Motor neuron (in vitro differentiated cells): ENCODE results near the gene LCE3A. TPM values are rescaled to one million over a fixed set of nuclear protein-coding genes. Genes with fewer than 3 reads are reported as not detected.
"Not testable (repeated sequence)": the region's sequence is repeated elsewhere in the genome, so short reads cannot be mapped to it uniquely, and the experiment has no call there.

Source experiments
- ATAC-seq, 8 experiments: fragments of 200-7000 bp; cut with Tn5 transposase; replicated peaks in 6 of 8; 2 replicates each; pipeline ENCODE4 v1.8.0; 2021; ENCODE audit warnings: mild to moderate bottlenecking in 8 of 8, moderate library complexity in 8 of 8
- H3K27ac ChIP-seq, 2 donors: fragments of 250-450 bp; sonication (Bioruptor Pico); 2 replicates each; pipeline ENCODE4 v1.9.0; 2021; ENCODE audit warnings: antibody characterized with exemption in 2 of 2, mild to moderate bottlenecking in 2 of 2, moderate library complexity in 1 of 2
- H3K4me1 ChIP-seq, 2 donors: fragments of 250-450 bp; sonication (Bioruptor Pico); replicated peaks in 1 of 2; 2 replicates each; pipeline ENCODE4 v1.6.1; 2021; ENCODE audit warnings: antibody characterized with exemption in 2 of 2, mild to moderate bottlenecking in 2 of 2, moderate library complexity in 1 of 2
- H3K4me3 ChIP-seq, 5 donors: fragments of 250-450 bp; sonication (Bioruptor Pico); 2 replicates each; pipeline ENCODE4 v1.9.0; 2021; ENCODE audit warnings: antibody characterized with exemption in 5 of 5, mild to moderate bottlenecking in 5 of 5, moderate library complexity in 4 of 5
- WGBS, 10 experiments: fragments of 450-650 bp; shearing (Covaris generic); methylation state at CpG; one replicate each; pipeline ENCODE4 v1.0.0; 2022; 5-methylcytosine and 5-hydroxymethylcytosine counted together
- in situ Hi-C, 9 experiments: fragments of 400-800 bp; cut with MboI; loops; one replicate each; pipeline ENCODE4 v1.15.0; 2021; ENCODE audit warnings: low sequenced_read_pairs in 9 of 9, low pct_unique_long_range_greater_than_20kb in 2 of 9; ENCODE audit not compliant: unreplicated experiment in 9 of 9
- total RNA-seq, 8 experiments: library from RNA; unstranded; fragments of 300-600 nt; gene quantifications; 2 replicates each; pipeline versions ENCODE4 v1.2.3 to v1.2.4, GENCODE V29; 2022

The LCE3A gene, protein sequence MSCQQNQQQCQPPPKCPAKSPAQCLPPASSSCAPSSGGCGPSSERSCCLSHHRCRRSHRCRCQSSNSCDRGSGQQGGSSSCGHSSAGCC
- not detected for total RNA-seq

DNA sequence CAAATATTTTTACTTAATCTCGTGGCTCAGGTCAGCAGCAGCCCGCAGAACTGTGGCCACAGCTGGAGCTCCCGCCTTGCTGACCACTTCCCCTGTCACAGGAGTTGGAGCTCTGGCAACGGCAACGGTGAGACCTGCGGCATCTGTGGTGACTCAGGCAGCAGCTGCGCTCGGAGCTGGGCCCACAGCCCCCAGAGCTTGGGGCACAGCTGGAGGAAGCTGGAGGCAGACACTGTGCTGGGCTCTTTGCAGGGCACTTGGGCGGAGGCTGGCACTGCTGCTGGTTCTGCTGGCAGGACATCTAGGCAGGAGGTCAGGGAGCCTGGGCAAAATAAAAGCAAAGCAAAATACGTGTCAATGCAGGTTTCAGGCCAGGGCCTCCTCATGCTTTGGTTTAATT, at the start of gene LCE3A:
TSS of gene LCE3A (minus strand) at position 301 of the 400 bp plus-strand sequence. CDS start at position 301, 0 bp downstream.
- in situ Hi-C loops = loop anchor here in 2 of 9 experiments (10.0 kb wide), 2 partner anchors 48 to 58 kb away; partner anchors contain the start of gene LCE3E (in 1 of the 2)
- no peak for ATAC-seq
- Histone ChIP-seq H3K4me1 (no peaks in the 10 kb centered on the region), H3K27ac (no peak within 1 kb of the TSS), H3K4me3 (no peak within 1 kb of the TSS)
- WGBS, 10 experiments = 13 to 90% (median 60%) methylated on average over 1 to 9 of the region's 10 CpGs; no CpG with 5 or more reads in 1 of the 10 experiments

GRCh38 chr1:152667648-152668047, 44.7 kb upstream of the LCE3A start:
- H3K4me3 ChIP-seq = no peak overlapping the region
- no peak overlapping the region for H3K27ac ChIP-seq
- in situ Hi-C loops = loop anchor here in 1 of 9 experiments (25.0 kb wide), 1 partner anchor 195 kb away; the partner anchor contains the start of gene LCE7A
- ATAC-seq = no peak
- no peaks in the 10 kb centered on the region for H3K4me1 ChIP-seq
- 67 to 90% (median 77%) methylated on average over 2 to 5 of the region's 5 CpGs; no CpG with 5 or more reads in 6 of the 10 experiments for WGBS, 10 experiments

DNA sequence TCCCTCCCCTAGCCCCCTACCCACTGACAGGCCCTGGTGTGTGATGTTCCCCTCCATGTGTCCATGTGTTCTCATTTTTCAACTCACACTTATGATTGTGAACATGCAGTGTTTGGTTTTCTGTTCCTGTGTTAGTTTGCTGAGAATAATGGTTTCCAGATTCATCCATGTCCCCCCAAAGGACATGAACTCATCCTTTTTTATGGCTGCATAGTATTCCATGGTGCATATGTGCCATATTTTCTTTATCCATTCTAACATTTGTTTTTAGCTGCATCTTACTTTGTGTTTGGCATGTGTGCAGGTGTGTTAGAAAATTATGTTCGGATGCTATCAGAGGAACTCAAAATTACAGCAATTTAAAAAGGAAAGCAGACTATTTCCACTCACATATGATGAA, 43.3 kb upstream of the LCE3A start:
- not testable (repeated sequence) for ATAC-seq, H3K4me1 ChIP-seq, H3K27ac ChIP-seq, H3K4me3 ChIP-seq
- 43 to 83% (median 67%) methylated on average over 1 of the region's 1 CpG; no CpG with 5 or more reads in 3 of the 10 experiments for WGBS, 10 experiments
- in situ Hi-C loops = loop anchor here in 1 of 9 experiments (25.0 kb wide), 1 partner anchor 196 kb away; the partner anchor contains the start of gene LCE7A

DNA sequence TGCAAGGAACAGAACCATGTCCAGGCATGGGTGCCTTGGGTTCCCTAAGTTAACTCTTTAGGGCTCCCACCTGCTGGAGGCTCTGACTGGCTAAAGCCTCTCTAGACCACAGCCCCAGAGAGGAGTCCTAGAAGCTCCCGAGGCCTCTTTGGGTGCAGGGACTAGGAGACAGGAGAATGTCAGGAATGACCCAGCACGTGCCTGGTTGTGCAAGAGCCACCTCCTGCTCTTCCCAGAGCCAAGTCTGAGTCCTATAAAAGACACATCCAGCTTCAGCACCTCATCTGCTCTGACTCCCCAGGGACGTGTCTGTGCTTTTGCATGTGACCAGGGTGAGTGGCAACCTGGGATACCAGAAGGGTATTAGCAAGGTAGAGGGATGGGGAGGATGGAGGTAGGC, 40.2 kb upstream of the LCE3A start, which contains the start of gene LCE2D:
TSS of gene LCE2D (plus strand) at position 283 of the 400 bp plus-strand sequence. CDS start 726 bp downstream, outside the sequence.
- WGBS, 10 experiments = 0 to 40% (median 23%) methylated on average over 1 to 3 of the region's 3 CpGs; no CpG with 5 or more reads in 3 of the 10 experiments
- no peaks in the 10 kb centered on the region for H3K4me1 ChIP-seq
- H3K27ac ChIP-seq = no peak within 1 kb of the TSS
- ATAC-seq = no peak
- H3K4me3 ChIP-seq = no peak within 1 kb of the TSS
- in situ Hi-C loops = loop anchor here in 1 of 9 experiments (25.0 kb wide), 1 partner anchor 199 kb away; the partner anchor contains the start of gene LCE7A

- no peak for ATAC-seq
- in situ Hi-C loops = loop anchor here in 1 of 9 experiments (25.0 kb wide), 1 partner anchor 204 kb away; the partner anchor contains the start of gene LCE7A
- WGBS, 10 experiments = 0 to 100% (median 80%) methylated on average over 1 to 3 of the region's 3 CpGs; no CpG with 5 or more reads in 1 of the 10 experiments
- no peak overlapping the region for H3K4me3 ChIP-seq
- H3K27ac ChIP-seq = no peak overlapping the region
- no peaks in the 10 kb centered on the region for H3K4me1 ChIP-seq
These were observed 35.7 kb upstream of the LCE3A start for GRCh38 chr1:152658649-152659048.

- no peak overlapping the region for H3K27ac ChIP-seq
- in situ Hi-C loops = loop anchor here in 1 of 9 experiments (25.0 kb wide), 1 partner anchor 205 kb away; the partner anchor contains the start of gene LCE7A
- WGBS, 10 experiments = 14 to 86% (median 51%) methylated on average over 2 to 4 of the region's 4 CpGs; no CpG with 5 or more reads in 2 of the 10 experiments
These were observed 34.8 kb upstream of the LCE3A start for GRCh38 chr1:152657677-152658076.

DNA sequence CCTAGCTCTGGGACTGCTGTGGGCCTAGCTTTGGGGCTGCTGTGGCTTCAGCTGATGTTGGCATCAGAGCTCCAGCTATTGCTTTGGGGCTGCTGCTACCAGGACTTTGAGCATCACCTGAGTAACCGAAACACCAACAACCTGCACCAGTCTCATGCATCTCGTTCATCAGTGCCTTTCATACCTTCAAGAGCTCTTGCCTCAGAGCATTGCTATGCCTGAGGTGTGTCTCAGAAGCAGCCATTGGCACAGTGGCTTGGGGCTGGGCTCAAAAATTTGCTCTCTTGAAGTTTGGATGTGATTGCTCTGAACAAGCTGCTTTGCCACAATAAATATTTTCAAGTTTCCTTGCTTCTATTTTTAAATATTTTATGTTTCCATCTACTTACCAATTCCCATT, 33.6 kb upstream of the LCE3A start:
- in situ Hi-C loops = loop anchor here in 1 of 9 experiments (25.0 kb wide), 1 partner anchor 206 kb away; the partner anchor contains the start of gene LCE7A
- 17 to 54% (median 31%) methylated on average over 2 of the region's 2 CpGs; no CpG with 5 or more reads in 4 of the 10 experiments for WGBS, 10 experiments
- Histone ChIP-seq H3K27ac (no peak overlapping the region), H3K4me1 (no peaks in the 10 kb centered on the region), H3K4me3 (no peak overlapping the region)
- no peak for ATAC-seq

More at GRCh38 chr1:152657677-152658076, 34.8 kb upstream of the LCE3A start:
- no peak for ATAC-seq
- Histone ChIP-seq H3K4me3 (no peak overlapping the region), H3K4me1 (no peaks in the 10 kb centered on the region)

- ATAC-seq = peak in 5 of 8 experiments; percentile 34 to 90 (median 84)
- H3K27ac ChIP-seq = no peak overlapping the region
- no peak overlapping the region for H3K4me3 ChIP-seq
- 0 to 100% (median 28%) methylated on average over 2 to 10 of the region's 10 CpGs for WGBS, 10 experiments
- in situ Hi-C loops = loop anchor here in 1 of 9 experiments (25.0 kb wide), 1 partner anchor 208 kb away; the partner anchor contains the start of gene LCE7A
- no peaks in the 10 kb centered on the region for H3K4me1 ChIP-seq
These were observed 31.2 kb upstream of the LCE3A start for GRCh38 chr1:152654110-152654509.

- Histone ChIP-seq H3K27ac (no peak overlapping the region), H3K4me1 (no peaks in the 10 kb centered on the region), H3K4me3 (no peak overlapping the region)
- in situ Hi-C loops = no loop called here
- no peak for ATAC-seq
These were observed 23.8 kb upstream of the LCE3A start for GRCh38 chr1:152646656-152647055.

DNA sequence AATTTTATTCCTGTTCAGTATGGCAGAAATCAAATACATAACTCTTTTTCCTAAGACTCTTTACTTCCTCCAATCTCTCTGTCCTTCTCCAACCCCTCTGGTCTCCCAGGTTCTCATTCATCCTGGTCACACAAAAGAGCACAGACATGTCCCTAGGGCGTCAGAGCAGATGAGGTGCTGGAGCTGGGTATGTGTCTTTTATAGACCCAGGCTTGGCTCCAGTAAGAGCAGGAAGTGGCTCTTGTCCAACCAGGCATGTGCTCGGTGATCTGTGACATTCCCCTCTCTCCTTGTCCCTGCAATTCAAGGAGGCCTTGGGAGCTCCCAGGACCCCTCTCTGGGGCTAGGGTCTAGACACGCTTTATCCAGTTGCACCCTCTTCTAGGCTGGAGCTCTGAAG, 22.2 kb upstream of the LCE3A start:
- in situ Hi-C loops = no loop called here
- WGBS, 10 experiments = 0 to 54% (median 41%) methylated on average over 1 to 3 of the region's 3 CpGs; no CpG with 5 or more reads in 5 of the 10 experiments
- H3K4me3 ChIP-seq = no peak overlapping the region
- no peaks in the 10 kb centered on the region for H3K4me1 ChIP-seq
- no peak for ATAC-seq
- no peak overlapping the region for H3K27ac ChIP-seq

DNA sequence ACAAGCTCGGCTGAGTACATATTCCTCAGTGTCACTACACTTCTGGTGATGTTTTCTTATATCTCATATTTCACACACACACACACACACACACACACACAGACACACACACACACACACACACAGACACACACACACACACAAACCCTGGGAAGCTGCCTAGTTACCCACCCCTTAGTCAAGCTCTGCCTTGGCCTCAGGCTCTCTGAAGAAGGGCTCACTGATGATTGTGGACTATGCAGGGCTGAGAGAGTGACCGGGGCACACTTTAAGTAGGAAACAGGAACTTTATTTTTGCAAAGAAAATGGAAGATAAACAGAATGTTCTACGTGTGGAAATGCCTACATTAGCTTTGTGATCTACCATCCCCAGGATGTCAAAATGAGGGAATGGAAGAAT, 21.0 kb upstream of the LCE3A start:
- peak in 2 of 8 experiments; percentile 74 to 86 for ATAC-seq
- 0 to 73% (median 23%) methylated on average over 1 to 3 of the region's 3 CpGs; no CpG with 5 or more reads in 2 of the 10 experiments for WGBS, 10 experiments
- in situ Hi-C loops = no loop called here
- H3K4me3 ChIP-seq = no peak overlapping the region
- no peaks in the 10 kb centered on the region for H3K4me1 ChIP-seq
- H3K27ac ChIP-seq = no peak overlapping the region

DNA sequence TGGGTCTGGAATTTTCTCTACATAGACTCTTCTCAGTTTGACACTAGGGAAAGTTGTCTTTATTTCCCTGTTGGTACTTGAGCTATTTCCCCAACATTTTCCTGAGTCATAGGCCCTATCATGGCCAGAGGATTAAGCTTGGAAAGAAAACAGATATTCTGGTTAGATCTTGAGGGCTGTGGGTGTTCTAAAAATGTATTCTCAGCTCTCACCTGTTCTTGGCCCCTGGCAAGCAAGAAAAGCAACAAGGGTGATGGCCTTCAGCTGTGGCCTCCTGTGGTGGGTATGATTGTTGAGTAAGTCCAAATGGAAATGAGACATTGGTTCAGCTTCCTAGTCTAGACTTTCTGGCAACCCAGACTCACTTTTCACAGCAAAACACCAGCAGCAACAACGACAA, 17.4 kb upstream of the LCE3A start:
- no peak overlapping the region for H3K27ac ChIP-seq
- no peak for ATAC-seq
- WGBS, 10 experiments = 8 to 88% (median 42%) methylated on average over 1 of the region's 1 CpG; no CpG with 5 or more reads in 2 of the 10 experiments
- in situ Hi-C loops = no loop called here
- no peaks in the 10 kb centered on the region for H3K4me1 ChIP-seq
- H3K4me3 ChIP-seq = no peak overlapping the region

GRCh38 chr1:152630596-152630995, 7.7 kb upstream of the LCE3A start:
- H3K27ac ChIP-seq = no peak overlapping the region
- ATAC-seq = no peak

More at GRCh38 chr1:152630596-152630995, 7.7 kb upstream of the LCE3A start:
- no peak overlapping the region for H3K4me3 ChIP-seq
- in situ Hi-C loops = no loop called here
- H3K4me1 ChIP-seq = no peaks in the 10 kb centered on the region
- WGBS, 10 experiments = 20 to 86% (median 63%) methylated on average over 1 to 2 of the region's 3 CpGs; no CpG with 5 or more reads in 5 of the 10 experiments
